NCI-H2029 (cell line): Measurements from ENCODE around the gene ROPN1L.
"Not testable (repeated sequence)": the region's sequence is repeated elsewhere in the genome, so short reads cannot be mapped to it uniquely, and the experiment has no call there.

Experiments
- DNase-seq: peaks from one replicate; lab custom pipeline; 2025; lab: John Stamatoyannopoulos, UW

Gene ROPN1L

DNA sequence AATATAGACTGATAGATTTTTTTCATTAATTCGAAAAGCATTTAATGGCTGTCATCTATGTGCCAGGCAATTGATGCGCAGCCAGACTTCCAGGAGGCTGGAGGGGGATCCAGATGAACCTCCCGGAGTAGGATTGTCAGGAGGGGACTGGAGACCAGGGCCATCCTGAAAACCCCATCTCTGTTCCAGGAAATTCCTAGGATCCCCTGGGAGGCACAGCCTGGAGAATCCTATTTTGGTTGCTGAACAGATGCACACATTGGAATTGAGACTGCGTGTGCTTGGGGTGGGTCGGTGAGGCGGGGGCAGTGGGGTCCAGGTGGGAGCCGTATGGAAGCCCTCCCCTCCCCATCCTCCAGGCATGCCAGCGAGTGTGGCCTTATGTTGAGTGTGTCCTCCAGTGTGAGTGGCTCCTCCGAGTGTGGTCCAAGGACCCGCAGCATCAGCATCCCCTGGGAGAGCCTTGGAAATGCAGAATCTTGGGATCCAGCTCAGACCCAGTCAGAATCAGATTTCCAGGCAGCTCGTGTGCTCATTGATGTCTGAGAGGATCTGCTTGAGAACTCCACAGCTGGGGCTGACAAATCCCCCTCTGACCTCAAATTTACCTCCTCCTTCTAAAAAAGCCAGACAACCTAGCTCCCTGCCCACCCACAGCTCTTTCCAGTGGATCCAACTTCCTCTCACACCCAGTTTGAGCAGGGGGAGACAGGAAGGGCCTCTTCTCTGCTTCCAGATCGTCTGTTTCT lies 38.7 kb downstream of the ROPN1L start:
- DNase-seq = no peak

DNA sequence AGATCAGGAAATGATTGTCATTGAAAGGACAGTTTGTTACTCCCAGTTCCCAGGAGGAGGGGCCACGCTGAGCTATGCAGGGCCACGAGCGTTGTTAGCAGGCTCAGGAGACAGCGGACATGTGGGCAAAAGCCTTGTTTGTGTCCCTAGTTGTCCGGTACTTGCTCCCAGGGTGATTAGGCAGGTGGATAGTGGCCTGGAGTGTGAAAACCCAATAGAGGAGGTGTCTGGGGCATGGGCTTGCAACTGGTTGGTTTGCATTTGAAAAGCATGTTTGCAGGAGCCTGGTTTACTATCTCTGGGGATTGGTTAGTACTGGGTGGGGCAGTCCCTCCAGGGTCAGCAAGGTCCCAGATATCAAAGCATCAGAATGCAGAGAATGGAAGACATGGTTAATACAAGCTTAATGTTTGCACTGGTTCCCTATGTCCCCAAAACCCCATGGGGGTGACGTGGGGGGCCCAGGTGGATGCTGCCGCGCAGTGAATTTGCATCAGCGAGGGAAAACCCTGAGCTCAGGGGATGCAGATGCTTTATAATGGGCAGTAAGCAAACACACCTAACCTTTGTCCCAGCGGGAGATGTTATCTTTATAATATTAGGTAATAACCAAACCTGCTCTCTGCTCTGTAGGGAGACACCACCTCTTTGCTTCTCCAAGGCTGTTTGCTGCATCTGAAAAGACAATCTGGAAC lies 39.7 kb downstream of the ROPN1L start:
- no peak for DNase-seq

DNA sequence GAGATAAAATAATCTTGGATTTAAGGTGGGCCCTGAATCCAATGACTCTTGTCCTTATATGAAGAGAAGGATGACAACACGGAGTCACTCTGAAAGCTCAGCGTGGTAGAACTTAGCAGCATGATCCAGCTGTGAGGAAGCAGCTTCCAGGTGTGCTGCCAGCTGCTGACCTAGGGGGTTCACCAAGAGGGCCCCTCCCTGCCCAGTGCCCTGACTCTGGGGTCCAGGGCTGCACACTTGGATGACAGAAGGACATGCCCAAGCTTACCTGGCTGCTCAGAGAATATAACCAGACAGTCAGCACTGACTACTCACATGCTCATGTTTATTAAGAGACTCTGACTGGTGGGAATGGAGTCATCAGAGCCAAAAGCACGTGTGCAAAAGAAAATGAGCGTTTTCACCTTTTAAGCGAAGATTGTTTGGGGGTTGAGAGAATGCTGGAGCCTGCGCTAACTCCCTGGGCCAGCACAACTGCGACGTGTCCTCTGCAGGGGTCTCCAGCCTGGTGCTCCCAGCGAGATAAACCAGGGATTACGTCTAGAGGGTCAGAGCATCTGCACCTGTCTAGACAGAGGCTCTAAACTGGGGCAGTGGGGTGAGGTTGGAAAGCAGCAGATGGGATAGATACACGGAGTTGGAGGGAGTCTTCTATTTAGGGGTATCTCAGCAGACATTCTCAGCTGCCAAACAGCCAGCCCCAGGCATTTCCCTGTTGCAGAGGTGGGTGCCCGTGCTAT lies 41.3 kb downstream of the ROPN1L start:
- DNase-seq = no peak

DNA sequence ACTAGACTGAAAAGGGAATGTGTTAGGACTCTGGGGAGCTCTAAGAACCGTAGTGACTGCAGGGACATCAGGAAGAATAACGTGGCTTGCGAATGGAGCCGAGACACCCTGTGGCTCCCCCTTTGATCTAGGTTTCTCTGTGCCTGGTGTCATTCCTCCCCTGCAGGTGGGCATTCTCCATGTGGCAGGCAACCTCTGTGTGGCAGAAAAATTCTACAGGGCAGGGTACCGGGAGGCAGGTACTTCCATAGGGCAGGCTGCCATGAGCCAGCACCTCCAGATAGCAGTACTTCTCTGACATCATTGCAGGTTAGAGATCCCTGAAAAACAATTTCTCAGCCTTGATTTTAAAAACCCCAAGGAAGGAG lies 43.1 kb downstream of the ROPN1L start:
- DNase-seq = no peak

DNA sequence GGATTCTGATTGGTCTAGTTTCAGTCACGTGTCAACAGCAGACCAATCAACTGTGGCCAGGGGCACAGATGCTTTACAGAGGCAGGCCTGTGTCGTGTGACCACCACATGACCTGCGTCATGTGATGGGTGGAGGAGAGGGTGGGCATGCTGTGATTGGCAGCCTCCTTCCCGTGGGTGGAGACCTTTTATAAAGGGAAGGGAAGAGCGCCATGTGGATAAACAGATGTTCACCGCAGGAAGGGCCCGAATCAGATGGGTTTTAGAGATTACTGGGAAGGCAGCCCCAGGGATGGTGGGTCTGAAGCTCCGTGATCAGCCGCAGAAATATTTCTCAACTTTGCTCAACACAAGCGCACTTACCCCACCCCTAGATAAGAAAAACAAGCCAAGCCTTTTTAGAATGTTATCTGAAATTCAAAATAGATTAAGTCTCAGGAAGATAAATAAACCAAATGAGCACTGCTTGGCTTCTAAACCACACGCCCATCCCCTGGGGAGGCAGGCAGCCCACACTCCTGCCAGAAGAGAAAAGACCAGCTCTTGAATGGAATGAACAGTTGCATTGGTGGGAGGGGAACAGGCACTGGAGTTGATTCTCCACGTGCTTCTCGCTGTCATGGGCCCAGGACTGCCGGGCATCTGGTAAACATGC lies 43.6 kb downstream of the ROPN1L start:
- DNase-seq = no peak

DNA sequence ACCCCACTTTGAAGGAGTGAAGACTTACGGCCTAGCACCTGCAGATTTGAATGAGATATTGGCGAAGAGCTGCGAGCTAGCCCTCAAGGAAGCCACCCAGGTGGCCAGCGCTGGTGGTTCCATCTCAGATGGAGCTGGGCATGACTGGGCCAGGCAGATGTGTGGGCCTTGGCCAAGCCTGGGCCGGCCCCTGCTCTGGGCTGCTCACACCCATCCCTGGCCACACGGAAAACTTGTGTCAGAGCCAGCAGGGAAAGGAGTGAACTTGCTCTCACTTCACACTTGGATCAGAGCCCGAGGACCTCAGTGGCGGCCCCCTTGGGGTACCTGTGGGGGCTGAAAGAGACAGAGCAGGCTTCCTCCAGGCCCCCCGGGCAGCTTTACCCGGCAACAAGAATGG lies 44.2 kb downstream of the ROPN1L start:
- DNase-seq = no peak

DNA sequence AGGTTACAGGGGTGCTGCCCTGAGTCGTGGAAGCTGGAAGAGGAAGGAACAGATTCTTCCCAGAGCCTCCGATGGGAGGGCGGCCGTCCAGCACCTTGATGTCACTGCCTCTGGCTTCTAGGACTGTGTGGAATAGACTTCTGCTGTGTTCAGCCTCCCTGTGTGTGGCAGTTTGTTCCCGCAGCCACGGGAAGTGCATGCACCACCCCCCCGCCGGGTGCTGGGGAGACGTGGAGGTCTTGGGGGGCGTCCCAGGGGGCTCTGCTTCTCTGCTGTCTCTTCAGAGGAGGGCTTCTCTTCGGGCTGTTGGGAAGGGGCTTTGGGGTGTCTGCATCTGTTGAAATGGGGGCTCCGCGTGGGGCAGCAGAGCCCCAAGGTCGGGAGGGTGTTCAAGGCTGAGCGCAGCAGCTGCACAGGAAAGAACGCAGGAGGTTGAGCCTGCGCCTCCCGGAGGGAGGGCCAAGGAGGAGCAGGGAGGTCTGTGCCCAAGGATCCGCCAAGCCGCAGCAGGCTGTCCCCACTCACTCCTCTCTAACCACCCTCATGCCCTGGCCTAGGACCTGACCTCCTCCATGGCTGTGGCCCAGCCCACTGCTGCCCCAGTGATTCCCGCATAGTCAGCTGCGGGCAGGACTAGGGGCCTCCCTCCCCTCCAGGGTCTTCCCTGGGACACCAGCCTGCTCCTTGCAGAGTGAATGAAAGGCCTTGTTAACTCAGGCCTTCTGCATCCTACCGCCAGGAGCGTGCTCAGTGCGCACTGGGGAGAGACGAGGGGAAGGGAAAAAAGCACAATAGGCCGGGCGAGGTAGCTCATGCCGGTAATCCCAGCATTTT lies 45.0 kb downstream of the ROPN1L start:
- no peak for DNase-seq

DNA sequence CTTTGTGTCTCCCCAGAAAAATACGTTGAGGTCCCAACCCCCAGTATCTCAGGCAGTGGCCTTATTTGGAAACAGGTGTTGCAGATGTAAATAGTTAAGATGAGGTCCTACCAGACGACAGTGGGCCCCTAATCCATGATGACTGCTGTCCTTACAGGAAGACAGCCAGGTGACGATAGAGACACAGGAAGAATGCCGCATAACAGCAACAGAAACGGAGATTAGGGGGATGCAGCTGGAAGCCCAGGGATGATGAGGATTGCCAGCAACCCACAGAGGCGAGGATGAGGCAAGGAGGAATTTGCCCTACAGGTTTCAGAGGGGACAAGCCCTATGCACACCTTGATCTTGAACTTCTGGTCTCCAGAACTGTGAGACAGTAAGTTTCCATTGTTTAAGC lies 46.5 kb downstream of the ROPN1L start:
- DNase-seq = no peak

DNA sequence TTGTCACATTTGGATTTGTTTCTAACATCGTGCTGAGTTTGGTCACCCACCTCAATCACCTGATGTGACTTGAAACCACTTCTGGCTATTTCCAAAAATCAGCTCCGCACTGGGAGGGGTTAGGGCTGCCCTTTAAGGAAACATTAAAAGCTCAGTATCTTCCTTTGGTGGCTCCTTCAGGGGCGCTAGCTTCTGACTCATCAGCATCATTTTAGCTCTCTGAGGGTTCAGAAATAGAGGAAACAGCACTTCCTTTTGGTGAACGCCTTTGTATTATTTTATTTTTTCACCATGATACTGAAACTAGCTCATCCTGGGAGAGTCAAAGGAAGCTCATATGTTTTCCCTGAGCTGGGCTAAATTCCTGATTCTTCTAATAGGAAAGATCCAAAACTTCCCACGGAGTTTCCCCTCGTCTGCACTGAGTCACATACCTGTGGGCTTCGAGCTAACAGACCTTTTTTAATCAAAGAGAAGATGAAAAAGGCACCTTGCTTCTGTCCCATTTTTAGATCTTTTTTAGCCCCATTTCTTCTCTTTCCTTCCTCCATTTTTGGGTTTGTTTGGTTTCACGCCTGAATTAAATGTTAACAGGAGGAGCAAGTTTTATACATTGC lies 48.2 kb downstream of the ROPN1L start:
- DNase-seq = no peak

DNA sequence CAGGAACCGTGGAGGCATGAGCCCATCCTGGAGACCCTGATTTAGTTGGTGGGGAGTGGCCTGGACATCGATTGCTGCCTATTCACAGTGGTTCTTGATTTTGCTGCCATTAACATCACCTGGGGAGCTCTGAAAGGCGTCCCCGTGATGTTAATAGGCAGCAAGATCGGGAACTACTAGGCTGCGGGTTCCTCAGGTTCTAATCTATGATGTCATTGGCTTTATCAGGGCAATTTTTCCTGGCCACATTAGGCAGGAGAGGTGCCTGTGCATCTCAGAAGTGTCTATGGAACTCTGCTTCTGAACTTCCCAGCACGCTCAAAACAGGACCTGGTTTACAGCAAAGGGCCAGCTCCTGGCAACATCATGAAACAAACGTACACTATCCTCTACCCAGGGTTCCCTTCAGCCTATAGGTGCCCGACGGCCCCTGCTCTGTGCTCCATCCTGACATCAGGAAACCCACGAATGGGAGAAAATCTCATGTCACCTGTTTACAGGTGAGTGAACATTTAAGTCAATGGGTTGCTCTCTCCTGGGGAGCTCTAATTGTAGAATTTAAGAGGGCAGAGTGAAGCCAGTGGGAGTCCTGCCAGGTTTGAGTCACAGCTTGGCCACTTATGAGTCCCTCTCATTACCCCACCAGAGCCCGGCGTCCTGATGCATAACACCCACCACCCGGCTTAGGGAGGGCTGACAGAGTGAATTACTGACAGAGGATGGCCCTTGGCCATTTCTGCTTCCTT lies 49.4 kb downstream of the ROPN1L start:
- no peak for DNase-seq

DNA sequence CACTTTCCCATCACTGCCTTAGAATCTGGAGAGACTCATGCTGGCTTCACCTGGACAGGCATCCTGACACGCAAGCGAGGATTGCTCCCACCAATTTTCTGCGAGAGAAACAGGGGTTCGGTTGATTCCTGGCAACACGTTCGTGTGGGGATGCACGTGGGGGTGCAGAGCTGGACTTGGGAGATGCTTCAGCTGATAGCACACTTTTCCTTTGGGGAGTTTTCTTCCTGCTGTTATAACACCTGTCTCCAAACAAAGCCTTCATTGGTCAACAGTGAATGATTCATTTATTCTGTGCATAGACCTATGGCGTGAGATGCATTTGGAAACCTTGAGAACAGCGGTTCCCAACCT lies 50.0 kb downstream of the ROPN1L start:
- no peak for DNase-seq

DNA sequence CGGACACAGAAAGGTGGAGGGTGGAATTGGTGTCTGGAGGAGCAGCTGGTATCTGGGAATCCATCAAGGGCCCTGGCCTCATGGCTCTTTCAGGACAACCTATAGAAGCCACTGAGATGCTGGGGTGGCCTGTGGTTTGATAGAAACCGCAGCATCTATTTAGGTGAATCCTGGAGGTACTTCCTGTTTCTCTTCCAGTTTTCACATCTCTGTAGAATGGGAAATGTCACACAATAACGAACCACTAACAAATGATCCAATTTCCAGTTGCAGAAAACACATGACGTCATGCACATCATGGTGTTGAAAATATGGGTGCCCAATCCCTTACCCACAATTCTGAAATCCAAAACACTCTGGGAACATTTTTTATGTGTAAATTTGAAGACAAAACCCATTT lies 52.2 kb downstream of the ROPN1L start:
- DNase-seq = no peak

DNA sequence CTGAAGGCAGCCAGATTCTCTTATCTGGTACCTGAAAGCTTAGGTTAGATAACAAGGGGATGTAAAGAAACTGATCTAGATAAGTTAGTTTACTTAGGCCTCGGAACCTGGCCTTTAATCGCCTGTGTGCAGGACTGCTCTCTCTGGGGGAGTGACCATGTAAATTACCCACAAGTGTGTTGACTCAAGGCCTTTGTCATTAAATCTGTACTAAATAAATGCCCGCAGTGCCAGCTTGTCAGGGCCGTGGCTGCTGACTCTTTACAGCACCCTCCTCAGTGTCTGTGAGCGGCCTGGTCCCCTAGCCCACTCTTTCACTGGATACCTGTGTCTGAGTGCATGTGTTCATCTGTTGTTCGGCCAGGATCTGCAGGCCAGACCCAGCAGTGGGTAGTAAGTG lies 52.8 kb downstream of the ROPN1L start:
- not testable (repeated sequence) for DNase-seq

DNA sequence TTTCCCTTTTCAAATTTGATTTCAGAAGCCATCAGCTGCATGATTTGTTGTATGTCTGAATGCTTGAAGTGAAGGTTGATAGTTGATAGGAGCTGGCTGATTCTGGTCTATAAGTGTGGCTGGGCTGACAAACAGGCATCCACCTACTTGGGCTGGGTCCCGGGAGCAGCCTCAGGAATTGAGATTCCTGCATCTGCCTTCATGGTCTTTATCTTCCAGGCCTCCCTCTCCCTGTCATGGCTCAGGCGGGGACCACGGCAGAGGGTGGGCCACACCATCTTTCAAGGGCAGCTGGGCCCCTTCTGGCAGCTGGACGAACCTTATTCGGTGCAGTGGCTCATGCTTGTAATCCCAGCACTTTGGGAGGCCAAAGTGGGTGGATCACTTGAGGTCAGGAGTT lies 55.9 kb downstream of the ROPN1L start:
- no peak for DNase-seq

DNA sequence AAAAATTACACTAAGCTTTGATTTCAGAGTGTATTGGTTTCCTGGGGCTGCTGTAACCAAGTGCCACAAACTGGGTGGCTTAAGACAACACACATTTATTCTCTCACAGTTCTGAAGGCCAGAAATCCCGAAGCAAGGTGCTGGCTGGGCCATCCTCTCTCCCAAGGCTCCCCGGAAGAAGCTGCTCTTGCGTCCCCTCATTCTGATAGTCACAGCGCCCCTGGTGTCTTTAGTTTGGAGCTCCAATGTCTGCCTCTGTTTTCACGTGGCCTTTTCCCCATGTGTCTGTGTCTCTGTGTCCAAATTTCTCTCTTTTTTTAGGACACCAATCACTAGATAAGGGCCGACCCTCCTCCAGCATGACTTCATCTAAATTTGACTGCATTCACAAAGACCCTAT lies 56.7 kb downstream of the ROPN1L start:
- DNase-seq = no peak

DNA sequence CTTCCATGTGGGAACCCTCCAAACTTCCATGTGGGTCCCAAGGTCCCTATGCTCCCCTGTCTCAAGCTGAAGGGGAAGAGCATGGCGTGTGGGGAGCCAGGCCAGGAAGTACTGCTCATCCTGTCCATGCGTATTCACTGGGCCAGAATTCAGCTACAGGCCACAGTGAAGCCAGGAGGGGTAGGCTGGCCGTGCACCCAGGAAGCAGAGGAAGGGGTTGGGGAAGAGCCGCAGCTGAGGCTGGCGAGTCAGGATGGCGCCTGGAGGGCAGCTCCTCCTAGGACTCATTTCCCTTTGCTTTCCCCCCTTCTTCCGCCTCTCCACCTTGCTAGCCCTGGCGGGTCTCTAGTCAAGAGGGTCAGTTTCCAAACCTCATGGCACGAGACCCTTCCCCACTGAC lies 57.4 kb downstream of the ROPN1L start:
- DNase-seq = no peak

DNA sequence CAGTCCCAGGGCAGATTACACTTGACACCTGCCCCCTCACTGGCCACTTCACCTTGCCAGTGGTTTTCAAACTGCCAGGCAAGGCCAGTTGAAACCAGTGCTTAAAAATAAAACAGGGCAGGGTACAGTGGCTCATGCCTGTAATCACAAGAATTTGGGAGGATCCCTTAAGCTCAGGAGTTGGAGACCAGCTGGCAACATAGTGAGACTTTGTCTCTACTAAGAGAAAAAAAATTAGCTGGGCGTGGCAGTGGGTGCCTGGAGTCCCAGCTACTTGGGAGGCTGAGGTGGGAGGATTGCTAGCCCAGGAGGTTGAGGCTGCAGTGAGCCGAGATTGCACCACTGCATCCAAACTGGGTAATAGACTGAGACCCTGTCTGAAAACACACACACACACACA lies 58.1 kb downstream of the ROPN1L start:
- no peak for DNase-seq

DNA sequence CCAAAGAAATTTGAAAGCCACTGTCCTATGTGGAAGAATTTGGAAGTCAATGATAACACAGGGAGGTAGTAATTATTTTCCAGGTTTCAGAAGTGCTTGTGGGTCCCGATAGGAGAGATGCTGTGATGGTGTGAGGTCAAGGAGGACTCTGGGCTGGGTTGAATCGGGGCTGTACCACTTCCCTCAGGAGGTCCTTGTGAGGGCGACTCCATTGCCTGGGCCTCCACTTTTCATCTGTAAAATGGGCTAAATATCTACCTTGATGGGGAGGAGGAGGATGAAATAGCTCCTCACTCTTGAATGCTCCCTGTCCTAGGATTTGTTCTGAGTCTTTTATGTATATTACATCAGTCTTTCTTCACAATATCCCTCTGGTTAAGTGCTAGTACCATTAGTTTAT lies 59.0 kb downstream of the ROPN1L start:
- no peak for DNase-seq

DNA sequence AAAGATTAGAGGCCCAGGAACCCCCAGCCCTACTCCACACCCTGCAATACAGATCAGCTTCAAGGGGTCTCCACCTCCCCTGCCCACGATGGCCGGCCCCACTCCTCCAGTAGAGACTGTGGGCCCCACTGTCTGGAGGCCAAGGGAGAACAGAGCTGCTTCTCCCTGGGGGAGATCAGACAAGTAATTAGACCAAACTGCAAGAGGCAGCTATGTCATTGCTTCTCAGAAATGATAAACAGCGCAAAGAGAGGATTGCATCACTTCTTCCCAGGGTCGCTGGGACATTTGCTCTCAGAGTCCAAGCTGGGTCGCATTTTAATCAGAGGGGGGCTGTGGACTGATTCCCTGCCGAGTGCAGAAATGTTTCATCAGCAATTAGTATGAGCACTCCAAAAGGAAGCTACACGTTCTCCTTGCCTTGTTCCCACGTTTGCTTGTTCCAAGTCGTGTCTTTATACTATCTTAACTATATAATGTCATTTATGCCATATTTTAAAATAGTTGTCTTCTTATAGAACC lies 59.9 kb downstream of the ROPN1L start:
- DNase-seq = no peak

DNA sequence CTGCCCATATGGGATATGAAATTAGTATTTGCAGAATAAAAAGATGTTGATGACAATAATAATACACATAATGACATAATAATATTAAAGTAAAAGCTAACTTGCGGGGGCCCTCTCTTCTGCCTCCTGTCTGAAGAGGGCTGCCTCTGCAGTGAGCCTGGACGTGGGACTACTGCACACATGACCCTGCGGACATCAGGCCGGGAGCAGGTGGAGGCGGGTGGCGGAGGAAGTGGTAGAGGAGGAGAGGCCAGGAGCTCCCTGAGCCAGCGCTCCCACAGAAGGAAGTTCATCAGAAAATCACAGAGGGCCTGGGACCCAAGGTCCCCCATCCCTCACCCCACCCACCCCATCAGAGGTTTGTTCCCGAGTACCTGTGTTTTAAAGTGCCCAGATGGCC lies 60.5 kb downstream of the ROPN1L start:
- DNase-seq = no peak

DNA sequence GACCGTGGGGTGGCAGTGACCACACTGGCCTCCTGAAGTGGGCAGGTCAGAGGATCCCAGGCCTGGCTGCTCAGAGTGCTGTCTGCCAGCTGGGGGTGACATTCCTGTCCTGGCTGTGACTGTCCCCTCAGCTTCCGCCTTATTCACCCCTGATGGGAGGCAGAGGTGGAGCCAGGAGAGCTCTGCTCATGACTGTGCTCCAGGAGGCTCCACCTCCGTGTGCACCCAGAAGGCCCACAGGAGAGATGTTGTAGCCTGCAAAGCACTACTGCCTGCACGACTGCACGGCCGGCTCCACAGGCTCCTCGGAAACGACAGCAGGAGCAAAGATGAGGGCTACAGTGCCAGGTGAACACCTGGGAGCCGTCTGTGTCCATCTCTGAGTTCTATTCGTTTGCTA lies 60.9 kb downstream of the ROPN1L start:
- DNase-seq = no peak
